ENCODE measurements around the gene IGFALS.

The IGFALS gene

GRCh38 chr16:1760911-1761310 lies 32.6 kb downstream of the IGFALS start:
- no peak overlapping the region for H3K27ac ChIP-seq (ENCODE audit: low read length)
- DNase-seq, result no peak
- no peaks in the 10 kb centered on the region for H4K20me1 ChIP-seq (ENCODE audit: insufficient read depth, low read length)
- no peaks in the 10 kb centered on the region for H3K9me3 ChIP-seq (replicated peaks; ENCODE audit: insufficient read depth, low read length)
- no peak overlapping the region for H3K4me3 ChIP-seq (ENCODE audit: low read length)
- H3F3A ChIP-seq (ENCODE audit: insufficient read depth, low read length), result no peaks in the 10 kb centered on the region
- no peaks in the 10 kb centered on the region for H3K36me3 ChIP-seq (replicated peaks; ENCODE audit: insufficient read depth, low read length)
- H2AFZ ChIP-seq (ENCODE audit: low read length), result no peak overlapping the region
- H3K27me3 ChIP-seq (replicated peaks; ENCODE audit: insufficient read depth, low read length), result no peaks in the 10 kb centered on the region
- H3K9ac ChIP-seq (ENCODE audit: low read length), result no peak overlapping the region
- no peak overlapping the region for H3K4me2 ChIP-seq (ENCODE audit: low read depth, low read length)
- H3K9me2 ChIP-seq (replicated peaks; ENCODE audit: insufficient read depth, low read length), result no peaks in the 10 kb centered on the region
- no peaks in the 10 kb centered on the region for H3K4me1 ChIP-seq (ENCODE audit: low read length)
- TF ChIP-seq EZH2 (optimal IDR thresholded peaks at IDR 0.05; ENCODE audit: low read depth, low read length) (no peak), CTCF (IDR thresholded peaks at IDR 0.05; ENCODE audit: low read length) (no peak), EZH2phosphoT487 (IDR thresholded peaks at IDR 0.05; ENCODE audit: low read length) (no peak)
- H3K79me2 ChIP-seq (ENCODE audit: low read length), result no peaks in the 10 kb centered on the region

- H3K27ac ChIP-seq (ENCODE audit: low read length), result no peak overlapping the region
- H3K36me3 ChIP-seq (replicated peaks; ENCODE audit: insufficient read depth, low read length), result no peaks in the 10 kb centered on the region
- no peaks in the 10 kb centered on the region for H3K79me2 ChIP-seq (ENCODE audit: low read length)
- no peaks in the 10 kb centered on the region for H4K20me1 ChIP-seq (ENCODE audit: insufficient read depth, low read length)
- no peaks in the 10 kb centered on the region for H3F3A ChIP-seq (ENCODE audit: insufficient read depth, low read length)
- H2AFZ ChIP-seq (ENCODE audit: low read length), result no peak overlapping the region
- TF ChIP-seq EZH2phosphoT487 (IDR thresholded peaks at IDR 0.05; ENCODE audit: low read length) (no peak), CTCF (IDR thresholded peaks at IDR 0.05; ENCODE audit: low read length) (no peak), EZH2 (optimal IDR thresholded peaks at IDR 0.05; ENCODE audit: low read depth, low read length) (no peak)
- H3K9ac ChIP-seq (ENCODE audit: low read length), result no peak overlapping the region
- no peaks in the 10 kb centered on the region for H3K9me2 ChIP-seq (replicated peaks; ENCODE audit: insufficient read depth, low read length)
- H3K4me2 ChIP-seq (ENCODE audit: low read depth, low read length), result no peak overlapping the region
- no peaks in the 10 kb centered on the region for H3K27me3 ChIP-seq (replicated peaks; ENCODE audit: insufficient read depth, low read length)
- DNase-seq, result no peak
- H3K4me3 ChIP-seq (ENCODE audit: low read length), result no peak overlapping the region
- H3K9me3 ChIP-seq (replicated peaks; ENCODE audit: insufficient read depth, low read length), result no peaks in the 10 kb centered on the region
- H3K4me1 ChIP-seq (ENCODE audit: low read length), result no peaks in the 10 kb centered on the region
Observed at GRCh38 chr16:1759511-1759910, 34.0 kb downstream of the IGFALS start.

GRCh38 chr16:1758923-1759322 lies 34.6 kb downstream of the IGFALS start:
- no peaks in the 10 kb centered on the region for H3K9me2 ChIP-seq (replicated peaks; ENCODE audit: insufficient read depth, low read length)
- no peak overlapping the region for H3K9ac ChIP-seq (ENCODE audit: low read length)
- no peak overlapping the region for H2AFZ ChIP-seq (ENCODE audit: low read length)
- H3K79me2 ChIP-seq (ENCODE audit: low read length), result no peaks in the 10 kb centered on the region
- H3K9me3 ChIP-seq (replicated peaks; ENCODE audit: insufficient read depth, low read length), result no peaks in the 10 kb centered on the region
- H3K4me1 ChIP-seq (ENCODE audit: low read length), result no peaks in the 10 kb centered on the region
- H3K4me2 ChIP-seq (ENCODE audit: low read depth, low read length), result no peak overlapping the region
- no peaks in the 10 kb centered on the region for H3F3A ChIP-seq (ENCODE audit: insufficient read depth, low read length)
- H3K4me3 ChIP-seq (ENCODE audit: low read length), result no peak overlapping the region
- H3K27ac ChIP-seq (ENCODE audit: low read length), result no peak overlapping the region
- no peaks in the 10 kb centered on the region for H4K20me1 ChIP-seq (ENCODE audit: insufficient read depth, low read length)
- no peak for TF ChIP-seq EZH2phosphoT487 (IDR thresholded peaks at IDR 0.05; ENCODE audit: low read length)
- TF ChIP-seq EZH2 (optimal IDR thresholded peaks at IDR 0.05; ENCODE audit: low read depth, low read length), result no peak
- no peak for TF ChIP-seq CTCF (IDR thresholded peaks at IDR 0.05; ENCODE audit: low read length)
- no peaks in the 10 kb centered on the region for H3K27me3 ChIP-seq (replicated peaks; ENCODE audit: insufficient read depth, low read length)
- no peaks in the 10 kb centered on the region for H3K36me3 ChIP-seq (replicated peaks; ENCODE audit: insufficient read depth, low read length)
- DNase-seq, result no peak

Measured in MM.1S (cell line).